Tibial nerve (tissue), 4 donors: ENCODE data around the gene XIRP1. TPM values are rescaled to one million over a fixed set of nuclear protein-coding genes. Genes with fewer than 3 reads are reported as not detected.

ENCODE experiments used
- DNase-seq, 2 donors: peaks; one replicate each; pipeline ENCODE4 v3.0.0-alpha.2; 2019; ENCODE audit warnings: low spot score in 2 of 2
- H3K27ac ChIP-seq, 4 donors: fragments of 200-600 bp; sonication (generic) in 3 of 4; one replicate each; pipeline ENCODE4 v1.5.1; 2017 to 2019; ENCODE audit warnings: mild to moderate bottlenecking in 1 of 4
- H3K27me3 ChIP-seq, 2 donors: fragments of 200-600 bp; sonication (generic) in 1 of 2; one replicate each; pipeline versions ENCODE4 v1.5.1 to v1.6.0; 2017 to 2019
- H3K36me3 ChIP-seq, 3 donors: fragments of 200-600 bp; sonication (generic); one replicate each; pipeline ENCODE4 v1.5.1; 2018 to 2019
- H3K4me1 ChIP-seq, 4 donors: fragments of 200-600 bp; sonication (generic) in 3 of 4; one replicate each; pipeline ENCODE4 v1.5.1; 2017 to 2019
- H3K4me3 ChIP-seq, 4 donors: fragments of 200-600 bp; sonication (generic) in 3 of 4; one replicate each; pipeline ENCODE4 v1.5.1; 2017 to 2019; ENCODE audit warnings: mild to moderate bottlenecking in 1 of 4, moderate library complexity in 1 of 4
- H3K9me3 ChIP-seq, 4 donors: fragments of 200-600 bp; sonication (generic) in 3 of 4; one replicate each; pipeline ENCODE4 v1.5.1; 2017 to 2019
- EP300 ChIP-seq, 2 donors: sonication (generic); formaldehyde crosslinking; IDR thresholded peaks; one replicate each; pipeline ENCODE4 v1.6.1; 2017; ENCODE audit warnings: antibody characterized with exemption in 2 of 2, mild to moderate bottlenecking in 1 of 2
- POLR2A ChIP-seq, 2 donors: fragments of 450-650 bp; IDR thresholded peaks; one replicate each; pipeline ENCODE4 v1.6.1; 2017; ENCODE audit warnings: antibody characterized with exemption in 2 of 2, mild to moderate bottlenecking in 2 of 2, moderate library complexity in 2 of 2
- WGBS, 2 donors: methylation state at CpG; one replicate each; pipeline ENCODE4 v1.1.5; 2018; 5-methylcytosine and 5-hydroxymethylcytosine counted together
- total RNA-seq, 4 donors: library from RNA; depleted of rRNA; stranded (reverse); fragments of >200 nt; gene quantifications; one replicate each; pipeline ENCODE4 v1.1.0, GENCODE V29; 2016
- TF ChIP-seq, protein P1 (sequence below), 5 experiments: fragments of 200-600 bp in 3 of 5; fragments of 450-650 bp in 2 of 5; sonication (generic) in 3 of 5; IDR thresholded peaks; one replicate each; pipeline ENCODE4 v1.5.1; 2016 to 2019; ENCODE audit warnings: antibody characterized with exemption in 5 of 5, mild to moderate bottlenecking in 3 of 5, moderate library complexity in 2 of 5

XIRP1 gene
- total RNA-seq, 4 donors from 2014 or later: not detected

DNA sequence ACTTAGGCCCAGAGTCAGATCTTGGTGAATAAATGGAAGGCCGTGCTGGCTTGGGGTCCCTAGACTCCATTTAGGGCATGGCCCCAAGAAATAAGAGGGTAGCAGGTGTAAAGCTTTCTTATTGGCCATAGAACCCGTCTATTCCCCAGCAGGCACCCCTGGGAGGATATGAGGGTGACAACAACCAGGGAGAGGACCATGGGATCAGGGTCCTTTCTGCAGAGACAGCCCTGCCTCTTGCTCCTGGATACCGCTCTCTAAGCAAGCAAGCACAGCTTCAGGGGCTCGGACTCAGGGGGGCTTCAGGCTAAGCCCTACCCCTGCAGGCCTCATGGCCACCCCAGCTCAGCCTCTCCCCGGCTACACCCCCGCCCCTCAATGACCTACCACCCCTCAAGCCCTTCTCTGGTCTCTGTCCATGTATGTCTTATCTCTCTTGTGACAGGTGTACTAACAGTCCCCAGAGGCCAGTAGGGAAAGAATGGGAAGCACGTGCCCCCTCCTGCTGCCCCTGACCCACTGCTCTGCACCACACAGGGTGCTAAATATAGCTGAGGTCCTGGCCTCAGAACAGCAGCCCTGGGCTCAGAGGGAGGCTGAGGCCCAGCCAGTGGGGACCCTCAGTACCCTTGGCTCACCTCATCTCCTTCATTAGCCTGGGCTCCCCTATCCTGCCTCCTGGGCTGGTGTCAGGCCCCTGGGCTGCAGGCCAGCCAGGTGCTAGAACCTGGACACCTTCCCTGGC lies 1.9 kb downstream of the XIRP1 start:
- Histone ChIP-seq H3K27ac (peak overlapping the region in 1 of 4 donors; percentile 49), H3K36me3 (no peaks in the 10 kb centered on the region), H3K4me1 (peaks cover 0 to 8% (median 0%) of the 10 kb centered on the region in 4 donors), H3K4me3 (no peak overlapping the region), H3K9me3 (no peaks in the 10 kb centered on the region), H3K27me3 (no peaks in the 10 kb centered on the region)
- no peak for TF ChIP-seq EP300 (IDR thresholded peaks at IDR 0.05)
- TF ChIP-seq POLR2A (IDR thresholded peaks at IDR 0.05): no peak
- TF ChIP-seq, protein P1, sequence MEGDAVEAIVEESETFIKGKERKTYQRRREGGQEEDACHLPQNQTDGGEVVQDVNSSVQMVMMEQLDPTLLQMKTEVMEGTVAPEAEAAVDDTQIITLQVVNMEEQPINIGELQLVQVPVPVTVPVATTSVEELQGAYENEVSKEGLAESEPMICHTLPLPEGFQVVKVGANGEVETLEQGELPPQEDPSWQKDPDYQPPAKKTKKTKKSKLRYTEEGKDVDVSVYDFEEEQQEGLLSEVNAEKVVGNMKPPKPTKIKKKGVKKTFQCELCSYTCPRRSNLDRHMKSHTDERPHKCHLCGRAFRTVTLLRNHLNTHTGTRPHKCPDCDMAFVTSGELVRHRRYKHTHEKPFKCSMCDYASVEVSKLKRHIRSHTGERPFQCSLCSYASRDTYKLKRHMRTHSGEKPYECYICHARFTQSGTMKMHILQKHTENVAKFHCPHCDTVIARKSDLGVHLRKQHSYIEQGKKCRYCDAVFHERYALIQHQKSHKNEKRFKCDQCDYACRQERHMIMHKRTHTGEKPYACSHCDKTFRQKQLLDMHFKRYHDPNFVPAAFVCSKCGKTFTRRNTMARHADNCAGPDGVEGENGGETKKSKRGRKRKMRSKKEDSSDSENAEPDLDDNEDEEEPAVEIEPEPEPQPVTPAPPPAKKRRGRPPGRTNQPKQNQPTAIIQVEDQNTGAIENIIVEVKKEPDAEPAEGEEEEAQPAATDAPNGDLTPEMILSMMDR (IDR thresholded peaks at IDR 0.05): no peak
- DNase-seq: no peak
- WGBS, 2 donors: 76 to 77% methylated on average over 5 to 7 of the region's 7 CpGs

DNA sequence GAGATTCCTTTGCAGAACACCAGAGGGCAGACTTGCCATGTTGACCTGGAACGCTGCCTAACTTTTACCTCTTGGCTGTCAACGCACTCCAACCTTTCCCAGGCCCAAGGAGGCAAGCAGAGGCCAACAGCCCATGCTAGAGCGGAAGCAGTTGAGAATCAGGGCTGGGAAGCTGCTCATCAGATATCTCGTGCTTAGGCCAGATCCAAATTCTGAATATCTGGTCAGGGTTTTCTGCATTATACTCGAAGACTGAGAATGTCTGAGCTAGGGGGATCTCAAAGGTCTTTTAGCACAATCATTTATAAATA lies 2.5 kb downstream of the XIRP1 start:
- H3K27me3 ChIP-seq: no peaks in the 10 kb centered on the region
- peak in 1 of 2 donors; percentile 61 for DNase-seq
- no peak overlapping the region for H3K4me3 ChIP-seq
- no peaks in the 10 kb centered on the region for H3K9me3 ChIP-seq
- H3K4me1 ChIP-seq: peaks cover 0 to 8% (median 0%) of the 10 kb centered on the region in 4 donors
- peak overlapping the region in 1 of 4 donors; percentile 49 for H3K27ac ChIP-seq
- peak in 1 of 2 donors; percentile 57 for TF ChIP-seq EP300 (IDR thresholded peaks at IDR 0.05)
- TF ChIP-seq, protein P1 (IDR thresholded peaks at IDR 0.05): peak; percentile 69 to 83 (median 70)
- TF ChIP-seq POLR2A (IDR thresholded peaks at IDR 0.05): no peak
- H3K36me3 ChIP-seq: no peaks in the 10 kb centered on the region
- WGBS, 2 donors: 29 to 35% methylated on average over 5 of the region's 5 CpGs

DNA sequence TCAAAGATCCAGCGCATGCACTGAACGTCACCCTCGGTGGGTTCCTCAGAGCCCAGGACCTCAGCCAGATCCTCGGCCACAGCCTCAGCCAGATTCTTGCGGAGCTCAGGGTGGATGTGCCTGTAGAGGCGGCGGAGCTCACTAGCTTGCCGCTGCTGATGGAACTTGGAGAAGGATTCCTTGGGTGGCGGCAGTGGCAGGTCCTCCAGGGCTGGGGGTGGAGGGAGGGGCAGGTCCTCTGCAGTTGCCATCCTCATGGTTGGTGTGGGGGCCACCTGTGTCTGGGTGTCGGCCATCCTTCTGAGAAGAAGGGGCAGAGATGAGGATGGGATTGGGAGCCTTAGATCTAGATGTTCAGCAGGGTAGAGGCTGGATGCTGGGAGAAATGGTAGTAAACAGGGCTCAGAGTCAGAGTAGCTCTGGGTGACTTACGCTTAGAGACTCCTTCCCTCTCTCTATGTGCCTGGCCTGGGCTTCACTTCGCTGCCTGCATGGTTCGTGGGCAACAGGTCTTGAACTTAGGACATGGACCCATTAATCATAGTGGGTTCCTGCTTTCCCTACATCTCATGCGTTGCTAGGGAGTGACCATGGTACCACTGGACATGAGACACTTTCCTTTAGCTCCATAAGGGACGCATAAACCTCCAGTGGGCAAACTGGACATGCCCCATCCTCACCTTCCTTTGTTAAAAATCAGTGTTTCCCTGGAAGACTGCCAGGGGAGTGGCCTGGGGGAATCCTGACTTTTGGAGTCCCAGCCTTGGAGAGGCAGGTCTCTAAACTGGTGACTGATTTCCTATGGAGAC lies 3.0 kb downstream of the XIRP1 start:
- no peak for DNase-seq
- 82 to 89% methylated on average over 14 to 15 of the region's 15 CpGs for WGBS, 2 donors
- no peaks in the 10 kb centered on the region for H3K36me3 ChIP-seq
- H3K9me3 ChIP-seq: no peaks in the 10 kb centered on the region
- no peak overlapping the region for H3K4me3 ChIP-seq
- H3K27me3 ChIP-seq: no peaks in the 10 kb centered on the region
- TF ChIP-seq EP300 (IDR thresholded peaks at IDR 0.05): no peak
- peaks cover 0 to 8% (median 0%) of the 10 kb centered on the region in 4 donors for H3K4me1 ChIP-seq
- peak overlapping the region in 1 of 4 donors; percentile 49 for H3K27ac ChIP-seq

DNA sequence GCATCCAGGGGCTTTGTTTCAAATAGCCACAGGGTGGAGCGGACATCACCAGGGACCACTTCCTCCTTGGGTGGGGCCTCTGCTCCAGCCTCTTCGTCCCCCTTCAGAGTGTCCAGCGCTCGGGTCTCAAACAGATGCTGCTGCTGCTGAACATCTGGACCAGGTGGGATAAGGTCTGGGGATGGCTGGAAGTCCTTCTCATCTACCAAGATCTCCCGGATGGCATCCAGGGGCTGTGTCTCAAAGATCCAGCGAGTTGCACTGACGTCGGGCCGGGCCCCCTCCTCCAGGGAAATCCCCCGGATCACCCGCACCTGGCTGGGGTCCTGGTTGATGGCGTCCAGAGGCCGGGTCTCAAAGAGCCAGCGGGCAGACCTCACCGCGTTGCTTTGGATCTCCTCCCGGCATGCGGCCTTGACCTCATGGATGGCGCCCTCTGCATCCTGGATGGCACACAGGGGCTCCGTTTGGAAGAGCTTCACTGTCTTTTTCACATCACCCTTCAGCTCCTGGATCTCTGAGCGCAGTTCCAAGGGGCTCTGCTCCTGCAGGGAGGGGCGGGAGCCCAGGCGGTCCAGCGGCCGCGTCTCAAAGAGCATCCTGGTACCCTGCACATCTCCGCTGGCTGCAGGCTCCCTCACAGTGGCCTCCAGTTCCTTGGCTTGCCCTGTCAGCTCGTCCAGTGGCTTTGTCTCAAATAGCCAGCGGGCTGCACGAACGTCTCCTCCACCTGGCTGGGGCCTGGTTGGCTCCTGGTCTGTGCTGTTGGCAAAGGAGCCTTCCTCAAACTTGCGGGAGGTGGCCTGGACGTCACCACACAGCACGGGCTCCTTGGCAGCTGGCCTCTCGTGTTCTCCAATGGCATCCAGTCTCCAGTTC lies 3.9 kb downstream of the XIRP1 start:
- no peak overlapping the region for H3K27ac ChIP-seq
- no peaks in the 10 kb centered on the region for H3K36me3 ChIP-seq
- H3K4me3 ChIP-seq: no peak overlapping the region
- H3K27me3 ChIP-seq: no peaks in the 10 kb centered on the region
- H3K9me3 ChIP-seq: no peaks in the 10 kb centered on the region
- no peak for TF ChIP-seq POLR2A (IDR thresholded peaks at IDR 0.05)
- TF ChIP-seq EP300 (IDR thresholded peaks at IDR 0.05): no peak
- TF ChIP-seq, protein P1 (IDR thresholded peaks at IDR 0.05): no peak
- 86 to 89% methylated on average over 30 of the region's 35 CpGs for WGBS, 2 donors
- no peak for DNase-seq
- peaks cover 0 to 8% (median 0%) of the 10 kb centered on the region in 4 donors for H3K4me1 ChIP-seq

DNA sequence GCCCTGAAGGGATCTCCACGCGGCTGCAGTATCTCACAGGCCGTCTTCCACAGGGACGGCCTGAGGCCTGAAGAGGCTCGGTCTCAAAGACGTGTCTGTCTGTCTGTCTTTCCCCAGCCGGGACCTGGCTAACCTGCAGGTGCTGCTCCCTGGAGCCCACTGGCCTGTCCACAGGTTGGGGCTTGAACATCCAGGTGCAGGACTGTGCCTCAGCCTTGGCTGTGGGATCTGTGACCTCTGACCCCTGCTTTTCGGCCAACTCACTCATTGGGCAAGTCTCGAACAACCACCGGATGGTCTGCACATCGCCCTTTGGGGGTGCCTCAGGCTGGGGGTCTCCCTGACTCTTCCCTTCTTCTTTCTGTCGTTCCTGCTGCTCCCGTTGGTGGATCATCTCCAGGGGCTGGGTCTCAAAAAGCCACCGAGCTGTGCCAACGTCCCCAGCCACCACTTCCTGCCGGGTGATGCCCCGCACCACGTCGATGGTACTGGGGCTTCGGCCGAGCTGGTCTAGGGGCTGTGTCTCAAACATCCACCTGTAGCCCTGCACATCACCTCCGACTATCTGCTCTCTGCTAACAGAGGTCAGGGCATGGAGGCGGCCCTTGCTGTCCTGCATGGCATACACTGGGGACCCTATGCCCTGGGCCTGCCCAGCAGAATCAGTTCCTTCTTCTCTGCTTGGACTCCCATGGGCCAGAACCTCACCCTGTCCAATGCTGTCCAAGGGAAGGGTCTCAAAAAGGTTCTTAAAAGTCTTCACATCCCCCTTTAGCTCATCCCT lies 4.8 kb downstream of the XIRP1 start:
- Histone ChIP-seq H3K4me1 (peaks cover 0 to 16% (median 0%) of the 10 kb centered on the region in 4 donors), H3K36me3 (no peaks in the 10 kb centered on the region), H3K27ac (no peak overlapping the region), H3K9me3 (no peaks in the 10 kb centered on the region), H3K27me3 (no peaks in the 10 kb centered on the region), H3K4me3 (no peak overlapping the region)
- TF ChIP-seq POLR2A (IDR thresholded peaks at IDR 0.05) (no peak), EP300 (IDR thresholded peaks at IDR 0.05) (no peak)
- TF ChIP-seq, protein P1 (IDR thresholded peaks at IDR 0.05): no peak
- no peak for DNase-seq
- WGBS, 2 donors: 92 to 93% methylated on average over 19 to 23 of the region's 23 CpGs
